Ovary (tissue), 9 donors: Measurements from ENCODE around the gene WIPF1. TPM values are rescaled to one million over a fixed set of nuclear protein-coding genes. Genes with fewer than 3 reads are reported as not detected.

ENCODE experiments used
- DNase-seq, 5 donors: peaks; one replicate each; pipeline ENCODE4 v3.0.0-alpha.2; 2019 to 2020
- H3K27ac ChIP-seq, 2 donors: fragments of 200-600 bp; one replicate each; pipeline versions ENCODE4 v1.5.1 to v1.8.0; 2019 to 2022
- H3K27me3 ChIP-seq: fragments of 200-600 bp; one replicate; pipeline ENCODE4 v1.8.0; 2022
- H3K36me3 ChIP-seq: fragments of 200-600 bp; sonication (generic); one replicate; pipeline ENCODE4 v1.5.1; 2019
- H3K4me1 ChIP-seq: one replicate; pipeline ENCODE4 v1.8.1; 2013; ENCODE audit warnings: mild to moderate bottlenecking, moderate library complexity; ENCODE audit not compliant: insufficient read depth
- H3K4me3 ChIP-seq: fragments of 200-600 bp; sonication (generic); one replicate; pipeline ENCODE4 v1.5.1; 2017
- H3K9me3 ChIP-seq, 2 donors: fragments of 200-600 bp in 1 of 2; sonication (generic) in 1 of 2; one replicate each; pipeline versions ENCODE4 v1.5.1 to v1.8.1; 2013 to 2019; ENCODE audit warnings: mild to moderate bottlenecking in 1 of 2, moderate library complexity in 1 of 2
- CTCF ChIP-seq, 3 donors: fragments of 450-650 bp in 2 of 3; fragments of 200-600 bp in 1 of 3; IDR thresholded peaks; one replicate each; pipeline versions ENCODE4 v1.5.1 to v1.8.0; 2016 to 2022; ENCODE audit warnings: antibody characterized with exemption in 3 of 3, mild to moderate bottlenecking in 1 of 3
- EP300 ChIP-seq: sonication (generic); formaldehyde crosslinking; IDR thresholded peaks from one replicate; pipeline ENCODE4 v1.6.1; 2017; ENCODE audit warnings: antibody characterized with exemption
- POLR2A ChIP-seq: fragments of 450-650 bp; IDR thresholded peaks from one replicate; pipeline ENCODE4 v1.6.1; 2017; ENCODE audit warnings: antibody characterized with exemption, mild to moderate bottlenecking, moderate library complexity
- WGBS, 3 donors: extraction: QIAGEN DNeasy Blood & Tissue Kit in 1 of 3; methylation state at CpG; one replicate each; pipeline versions ENCODE4 v1.1.5 to v1.1.7; 2013 to 2017; 5-methylcytosine and 5-hydroxymethylcytosine counted together
- intact Hi-C, 4 donors: fragments of 100-400 bp; cut with DNase I; formaldehyde crosslinking; loops; one replicate each; pipeline versions ENCODE4 v1.11.0 to v1.15.1; 2022 to 2023
- polyA plus RNA-seq, 2 donors: library from polyadenylated mRNA; stranded (reverse); fragments of 200-250 nt in 1 of 2; fragments of 350-450 nt in 1 of 2; fragmentation: Illumina TruSeq in 1 of 2; extraction: RNeasy Lipid Tissue Mini Kit (QIAGEN cat#74804) in 1 of 2; gene quantifications; one replicate each; pipeline ENCODE4 v1.2.3, GENCODE V29; 2013 to 2014
- total RNA-seq, 7 donors: library from RNA; depleted of rRNA in 2 of 7; stranded (reverse); fragments of >200 nt in 2 of 7; fragmentation: NEBNext Ultra II Directional in 3 of 7; extraction: Animal tissue kit (Norgen Biotek cat#: 25700) in 3 of 7; gene quantifications; one replicate each; pipeline versions ENCODE4 v1.1.0 to v1.2.4, GENCODE V29; 2016 to 2023
- donor health status: DM: no; HTN: no; CAD: no; lungs with moderate emphysema.
- donor health status: DM: no; HTN: no; CAD: no.
- donor health status: Bipolar disorder and iron deficiency.
- donor health status: DM: yes; HTN: yes; CAD: no.
- donor health status: DM: no; HTN: no; CAD: no.
- donor health status: DM: yes; HTN: yes; CAD: no.

The WIPF1 gene
- total and polyA plus RNA-seq, 9 donors, result 9.7 to 42.6 (median 24.4) TPM

- no peak for DNase-seq
- intact Hi-C loops, result no loop called here
- Histone ChIP-seq H3K4me3 (no peak overlapping the region), H3K27me3 (no peaks in the 10 kb centered on the region), H3K4me1 (no peaks in the 10 kb centered on the region), H3K27ac (no peak overlapping the region), H3K9me3 (no peaks in the 10 kb centered on the region), H3K36me3 (no peaks in the 10 kb centered on the region)
- 86 to 92% (median 90%) methylated on average over 5 of the region's 5 CpGs for WGBS, 3 donors
- no peak for TF ChIP-seq POLR2A
- no peak for TF ChIP-seq EP300
- no peak for TF ChIP-seq CTCF (IDR thresholded peaks at IDR 0.05)
These were observed 56.7 kb downstream of the WIPF1 start for GRCh38 chr2:174540893-174541292.

GRCh38 chr2:174535757-174536703 is 61.6 kb downstream of the WIPF1 start:
- no peaks in the 10 kb centered on the region for H3K27me3 ChIP-seq
- no peak overlapping the region for H3K4me3 ChIP-seq
- 88 to 92% (median 91%) methylated on average over 11 of the region's 11 CpGs for WGBS, 3 donors
- TF ChIP-seq CTCF (IDR thresholded peaks at IDR 0.05) (no peak), POLR2A (no peak), EP300 (no peak)
- H3K9me3 ChIP-seq, result no peaks in the 10 kb centered on the region
- no peaks in the 10 kb centered on the region for H3K36me3 ChIP-seq
- no peaks in the 10 kb centered on the region for H3K4me1 ChIP-seq
- no peak for DNase-seq
- no peak overlapping the region for H3K27ac ChIP-seq
- intact Hi-C loops, result no loop called here

DNA sequence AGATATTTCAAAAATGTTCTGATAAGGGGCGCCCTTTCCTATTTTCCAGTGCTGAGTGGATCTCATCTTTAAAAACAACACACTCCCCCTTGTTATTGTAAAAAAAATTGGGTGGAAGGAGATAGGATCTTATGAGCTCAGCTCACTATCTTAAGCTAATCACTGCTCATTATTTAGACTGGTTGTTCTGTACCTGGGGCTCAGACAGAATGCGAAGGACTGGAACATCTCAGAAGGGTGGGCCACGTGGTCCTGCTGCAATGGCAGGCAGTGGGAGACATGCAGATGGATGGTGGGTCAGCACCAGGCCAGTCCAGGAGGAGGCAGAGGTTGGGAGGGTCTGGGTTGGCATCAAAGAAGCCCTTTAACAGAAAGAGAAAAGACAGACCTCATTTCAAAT is 62.5 kb downstream of the WIPF1 start:
- TF ChIP-seq POLR2A, result no peak
- TF ChIP-seq CTCF (IDR thresholded peaks at IDR 0.05), result no peak
- no peak for TF ChIP-seq EP300
- H3K9me3 ChIP-seq, result no peaks in the 10 kb centered on the region
- no peak for DNase-seq
- H3K27me3 ChIP-seq, result no peaks in the 10 kb centered on the region
- no peaks in the 10 kb centered on the region for H3K4me1 ChIP-seq
- H3K27ac ChIP-seq, result no peak overlapping the region
- H3K36me3 ChIP-seq, result no peaks in the 10 kb centered on the region
- WGBS, 3 donors, result 51 to 55% (median 53%) methylated on average over 3 of the region's 3 CpGs
- no peak overlapping the region for H3K4me3 ChIP-seq
- intact Hi-C loops, result no loop called here

DNA sequence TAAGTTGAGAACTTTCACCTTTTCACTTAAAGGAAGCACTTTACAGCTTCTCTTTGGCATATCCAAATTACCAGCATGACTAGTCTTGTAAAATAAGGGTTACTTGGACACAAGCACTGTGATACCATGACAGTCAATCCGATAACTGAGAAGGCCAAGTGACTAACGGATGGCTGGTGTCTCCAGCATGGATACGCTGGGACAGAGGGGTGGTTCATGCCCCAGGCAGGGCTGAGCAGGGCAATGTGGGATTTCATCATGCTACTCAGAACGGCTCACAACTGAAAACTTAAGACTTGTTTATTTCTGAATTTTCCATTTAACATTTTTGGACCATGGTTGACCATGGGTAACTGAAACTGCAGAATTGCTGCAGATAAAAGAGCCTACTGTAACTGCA is 67.7 kb downstream of the WIPF1 start:
- Histone ChIP-seq H3K4me3 (no peak overlapping the region), H3K9me3 (peaks cover 0 to 2% of the 10 kb centered on the region in 2 donors), H3K4me1 (no peaks in the 10 kb centered on the region), H3K36me3 (no peaks in the 10 kb centered on the region), H3K27ac (no peak overlapping the region), H3K27me3 (no peaks in the 10 kb centered on the region)
- WGBS, 3 donors, result 83 to 89% (median 86%) methylated on average over 4 of the region's 4 CpGs
- intact Hi-C loops, result loop anchor here in 1 of 4 donors (10.0 kb wide), 1 partner anchor 65 kb away; no protein-coding TSS in a partner anchor
- DNase-seq, result no peak
- TF ChIP-seq CTCF (IDR thresholded peaks at IDR 0.05) (no peak), POLR2A (no peak), EP300 (no peak)
